DND-41 (cell line): ENCODE measurements around the gene PXN.

Experiments
- ATAC-seq: fragments of 200-7000 bp; cut with Tn5 transposase; 3 replicates; pipeline ENCODE4 v1.9.1; 2021; ENCODE audit warnings: low read depth; ENCODE audit not compliant: insufficient read depth
- DNase-seq: peaks from one replicate; pipeline ENCODE4 v3.0.0-alpha.2; 2020
- H2AFZ ChIP-seq: 2 replicates; pipeline ENCODE4 v1.6.0; 2012; ENCODE audit warnings: low read depth, low read length
- H3K27ac ChIP-seq: 2 replicates; pipeline ENCODE4 v1.5.1; 2012; ENCODE audit warnings: low read length, inconsistent platforms
- H3K27me3 ChIP-seq: fragments of 200-600 bp; sonication (generic); 2 replicates; pipeline ENCODE4 v1.6.0; 2012; ENCODE audit warnings: low read length, mild to moderate bottlenecking, inconsistent platforms; ENCODE audit not compliant: insufficient read depth, poor library complexity
- H3K36me3 ChIP-seq: 2 replicates; pipeline ENCODE4 v1.5.1; 2012; ENCODE audit warnings: low read length, inconsistent platforms; ENCODE audit not compliant: insufficient read depth
- H3K4me1 ChIP-seq: 2 replicates; pipeline ENCODE4 v1.5.1; 2012; ENCODE audit warnings: mild to moderate bottlenecking, low read length; ENCODE audit not compliant: insufficient read depth
- H3K4me2 ChIP-seq: 2 replicates; pipeline ENCODE4 v1.6.0; 2012; ENCODE audit warnings: mild to moderate bottlenecking, moderate library complexity, low read length, inconsistent platforms; ENCODE audit not compliant: insufficient read depth
- H3K4me3 ChIP-seq, 2 experiments: fragments of 200-600 bp in 1 of 2; shearing (Covaris generic) in 1 of 2; 2 replicates each; pipeline ENCODE4 v1.5.1; 2012 to 2016; ENCODE audit warnings: inconsistent platforms in 2 of 2, low read length in 2 of 2, mild to moderate bottlenecking in 2 of 2, low read depth in 1 of 2, moderate library complexity in 1 of 2
- H3K79me2 ChIP-seq: 2 replicates; pipeline ENCODE4 v1.6.0; 2012; ENCODE audit warnings: low read length, inconsistent platforms; ENCODE audit not compliant: insufficient read depth
- H3K9ac ChIP-seq: 2 replicates; pipeline ENCODE4 v1.6.0; 2012; ENCODE audit warnings: low read depth, mild to moderate bottlenecking, inconsistent platforms, low read length, moderate library complexity
- H3K9me3 ChIP-seq: 2 replicates; pipeline ENCODE4 v1.5.1; 2012; ENCODE audit warnings: low read length, moderate library complexity, mild to moderate bottlenecking, inconsistent platforms; ENCODE audit not compliant: insufficient read depth, severe bottlenecking
- H4K20me1 ChIP-seq: 2 replicates; pipeline ENCODE4 v1.6.0; 2012; ENCODE audit warnings: low read length; ENCODE audit not compliant: insufficient read depth
- EZH2 ChIP-seq: IDR thresholded peaks from 3 replicates; pipeline ENCODE4 v1.6.1; 2012; ENCODE audit warnings: borderline replicate concordance, low read depth, mild to moderate bottlenecking, moderate library complexity, low read length, inconsistent platforms; ENCODE audit not compliant: severe bottlenecking
- TF ChIP-seq, protein P1 (sequence below): IDR thresholded peaks from 2 replicates; pipeline ENCODE4 v1.5.1; 2012; ENCODE audit warnings: borderline replicate concordance, low read length, moderate library complexity, mild to moderate bottlenecking; ENCODE audit not compliant: poor library complexity, severe bottlenecking; ENCODE audit errors: extremely low read depth

PXN gene

DNA sequence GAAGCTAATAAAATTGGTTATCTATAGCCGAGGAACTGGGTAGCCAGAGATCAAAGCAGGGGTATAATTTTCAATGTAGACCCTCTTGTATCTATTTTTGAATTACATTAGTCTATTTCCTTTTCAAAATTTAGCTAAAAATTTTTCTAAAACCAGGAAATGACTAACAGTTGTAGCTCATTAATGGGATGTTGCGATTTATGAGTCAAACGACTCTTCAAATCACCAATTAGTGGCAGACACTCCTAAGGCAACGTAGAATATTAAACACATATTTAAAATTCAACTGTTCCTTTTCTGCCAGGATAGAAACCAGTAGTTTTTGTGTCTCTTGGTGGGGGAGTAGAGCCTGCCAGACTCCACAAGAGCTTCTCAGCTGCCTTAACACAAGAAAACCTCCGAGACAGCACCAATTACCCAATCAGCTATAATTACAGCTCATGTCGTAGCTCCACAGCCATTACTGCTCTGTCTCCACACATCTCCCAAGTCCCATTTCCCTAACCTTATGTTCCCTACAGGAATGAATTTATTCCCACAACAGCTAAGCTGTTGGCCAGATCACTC, 97.9 kb downstream of the PXN start:
- Histone ChIP-seq H3K36me3 (peaks cover 83% of the 10 kb centered on the region), H3K27ac (no peak overlapping the region), H3K9ac (no peak overlapping the region), H2AFZ (no peak overlapping the region), H3K27me3 (no peaks in the 10 kb centered on the region), H3K4me2 (no peak overlapping the region), H3K79me2 (no peaks in the 10 kb centered on the region), H3K4me1 (no peaks in the 10 kb centered on the region), H4K20me1 (peaks cover 6% of the 10 kb centered on the region; the same call in 1 of the 2 replicates), H3K9me3 (no peaks in the 10 kb centered on the region), H3K4me3 (no peak overlapping the region)
- DNase-seq = no peak
- TF ChIP-seq, protein P1, sequence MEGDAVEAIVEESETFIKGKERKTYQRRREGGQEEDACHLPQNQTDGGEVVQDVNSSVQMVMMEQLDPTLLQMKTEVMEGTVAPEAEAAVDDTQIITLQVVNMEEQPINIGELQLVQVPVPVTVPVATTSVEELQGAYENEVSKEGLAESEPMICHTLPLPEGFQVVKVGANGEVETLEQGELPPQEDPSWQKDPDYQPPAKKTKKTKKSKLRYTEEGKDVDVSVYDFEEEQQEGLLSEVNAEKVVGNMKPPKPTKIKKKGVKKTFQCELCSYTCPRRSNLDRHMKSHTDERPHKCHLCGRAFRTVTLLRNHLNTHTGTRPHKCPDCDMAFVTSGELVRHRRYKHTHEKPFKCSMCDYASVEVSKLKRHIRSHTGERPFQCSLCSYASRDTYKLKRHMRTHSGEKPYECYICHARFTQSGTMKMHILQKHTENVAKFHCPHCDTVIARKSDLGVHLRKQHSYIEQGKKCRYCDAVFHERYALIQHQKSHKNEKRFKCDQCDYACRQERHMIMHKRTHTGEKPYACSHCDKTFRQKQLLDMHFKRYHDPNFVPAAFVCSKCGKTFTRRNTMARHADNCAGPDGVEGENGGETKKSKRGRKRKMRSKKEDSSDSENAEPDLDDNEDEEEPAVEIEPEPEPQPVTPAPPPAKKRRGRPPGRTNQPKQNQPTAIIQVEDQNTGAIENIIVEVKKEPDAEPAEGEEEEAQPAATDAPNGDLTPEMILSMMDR = no peak
- TF ChIP-seq EZH2 = no peak
- ATAC-seq = no peak

DNA sequence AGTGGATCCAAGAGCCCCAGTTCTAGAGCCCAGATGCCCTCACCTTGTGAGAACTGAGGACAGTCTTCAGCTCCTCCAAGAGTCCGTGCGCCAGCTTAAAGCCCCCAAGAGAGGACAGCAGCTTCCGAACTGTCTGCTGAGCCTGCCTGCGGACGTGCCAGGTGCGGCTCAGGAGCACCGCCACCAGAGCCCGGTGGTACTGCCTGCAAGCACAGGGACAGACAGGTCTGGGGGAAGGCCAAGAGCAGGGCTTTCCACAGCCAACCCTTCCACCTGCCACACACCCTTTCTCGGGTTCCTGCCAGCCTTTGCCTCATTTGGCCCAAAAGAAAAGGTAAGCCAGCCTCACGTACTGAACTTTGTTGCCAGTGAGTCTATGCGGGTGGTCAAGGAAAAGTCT, 101.2 kb downstream of the PXN start:
- no peak overlapping the region for H3K27ac ChIP-seq
- peaks cover 87% of the 10 kb centered on the region for H3K36me3 ChIP-seq
- DNase-seq = no peak

DNA sequence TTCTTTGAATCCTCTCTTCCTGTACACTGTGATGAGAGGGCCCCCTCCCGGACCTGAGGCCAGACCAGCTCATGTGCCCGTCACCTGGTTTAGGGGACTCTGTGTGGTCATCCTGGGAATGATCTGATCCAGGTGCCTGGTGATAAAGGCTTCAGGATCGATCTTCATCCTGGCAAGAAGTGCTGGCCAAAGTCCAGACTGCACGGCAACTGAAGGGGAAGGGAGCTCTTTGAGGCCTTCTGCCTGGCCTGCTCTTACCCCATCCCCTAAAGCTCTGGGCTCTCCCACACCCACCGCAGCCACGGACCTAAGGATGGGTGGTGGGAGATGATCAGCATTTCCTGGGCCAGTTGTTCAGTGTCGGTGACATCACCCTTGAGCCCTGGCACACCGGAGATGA, 102.8 kb downstream of the PXN start:
- no peak overlapping the region for H3K4me2 ChIP-seq
- peaks cover 89% of the 10 kb centered on the region for H3K36me3 ChIP-seq
- no peaks in the 10 kb centered on the region for H3K79me2 ChIP-seq
- H4K20me1 ChIP-seq = peaks cover 6% of the 10 kb centered on the region; the same call in 1 of the 2 replicates
- no peaks in the 10 kb centered on the region for H3K27me3 ChIP-seq
- H3K9me3 ChIP-seq = no peaks in the 10 kb centered on the region
- TF ChIP-seq, protein P1 = no peak
- TF ChIP-seq EZH2 = no peak
- DNase-seq (no peak), ATAC-seq (no peak)
- no peak overlapping the region for H3K9ac ChIP-seq
- H2AFZ ChIP-seq = no peak overlapping the region
- no peaks in the 10 kb centered on the region for H3K4me1 ChIP-seq
- no peak overlapping the region for H3K4me3 ChIP-seq
- no peak overlapping the region for H3K27ac ChIP-seq

More for the DNA sequence above, 101.2 kb downstream of the PXN start:
- H2AFZ ChIP-seq = no peak overlapping the region
- H3K27me3 ChIP-seq = no peaks in the 10 kb centered on the region
- no peak overlapping the region for H3K9ac ChIP-seq
- ATAC-seq = no peak
- TF ChIP-seq, protein P1 = no peak
- no peak for TF ChIP-seq EZH2
- no peaks in the 10 kb centered on the region for H3K4me1 ChIP-seq
- no peak overlapping the region for H3K4me3 ChIP-seq
- no peak overlapping the region for H3K4me2 ChIP-seq
- H4K20me1 ChIP-seq = peaks cover 6% of the 10 kb centered on the region; the same call in 1 of the 2 replicates
- no peaks in the 10 kb centered on the region for H3K9me3 ChIP-seq
- H3K79me2 ChIP-seq = no peaks in the 10 kb centered on the region
